GM15510 (cell line): Measurements from ENCODE around the gene BRSK2.

ENCODE experiments used
- POLR2A ChIP-seq: IDR thresholded peaks from 3 replicates; pipeline ENCODE4 v1.6.1; 2011; ENCODE audit warnings: borderline replicate concordance; ENCODE audit not compliant: insufficient read length; ENCODE audit errors: extremely low read depth

Gene BRSK2

DNA sequence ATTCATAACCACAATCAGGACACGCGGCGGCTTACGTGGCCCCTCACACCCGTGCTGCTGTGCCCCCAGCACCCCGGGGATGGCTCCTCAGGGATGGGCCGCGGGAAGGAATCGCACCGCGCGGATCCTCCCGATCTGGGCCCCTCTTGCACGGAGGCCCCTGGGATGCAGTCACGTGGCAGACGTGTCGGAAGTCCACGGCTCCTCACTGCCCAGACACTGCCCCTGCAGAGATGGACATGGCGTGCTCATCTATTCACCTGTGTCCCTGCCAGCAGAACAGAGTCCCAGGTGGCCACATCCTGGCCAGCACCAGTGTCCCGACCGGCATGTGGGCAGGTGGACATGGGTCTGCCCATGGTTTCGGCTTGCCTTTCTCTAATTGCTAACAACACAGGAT is 84.1 kb downstream of the BRSK2 start:
- TF ChIP-seq POLR2A: no peak

- TF ChIP-seq POLR2A: no peak
Measured at GRCh38 chr11:1475841-1476240, 86.1 kb downstream of the BRSK2 start.

- TF ChIP-seq POLR2A: no peak
Measured at GRCh38 chr11:1476940-1477736, 87.4 kb downstream of the BRSK2 start.

- TF ChIP-seq POLR2A: no peak
Measured at GRCh38 chr11:1478011-1478410, 88.3 kb downstream of the BRSK2 start.

DNA sequence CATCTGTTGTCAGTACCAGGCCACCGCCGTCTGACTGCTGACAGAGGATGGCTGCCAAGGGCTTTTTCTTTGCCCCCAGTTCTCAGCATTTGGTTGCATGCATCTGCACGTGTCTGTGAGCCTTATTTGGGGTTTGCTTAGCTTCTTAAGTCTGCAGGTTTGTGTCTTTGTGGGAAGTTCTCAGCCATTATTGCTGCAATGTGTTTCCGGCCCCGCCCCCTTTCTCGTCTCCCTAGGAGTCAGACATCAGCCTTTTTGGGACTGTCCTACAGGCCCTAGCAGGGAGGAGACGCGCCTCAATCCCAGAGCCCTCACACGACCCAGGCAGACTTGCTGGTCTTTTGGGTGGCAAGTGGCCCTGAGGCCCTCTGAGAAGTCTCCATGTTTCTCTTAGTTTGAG is 88.8 kb downstream of the BRSK2 start:
- TF ChIP-seq POLR2A: no peak

GRCh38 chr11:1479006-1479677 is 89.4 kb downstream of the BRSK2 start:
- TF ChIP-seq POLR2A: no peak

- TF ChIP-seq POLR2A: no peak
Measured at GRCh38 chr11:1479678-1480118, 90.0 kb downstream of the BRSK2 start.

DNA sequence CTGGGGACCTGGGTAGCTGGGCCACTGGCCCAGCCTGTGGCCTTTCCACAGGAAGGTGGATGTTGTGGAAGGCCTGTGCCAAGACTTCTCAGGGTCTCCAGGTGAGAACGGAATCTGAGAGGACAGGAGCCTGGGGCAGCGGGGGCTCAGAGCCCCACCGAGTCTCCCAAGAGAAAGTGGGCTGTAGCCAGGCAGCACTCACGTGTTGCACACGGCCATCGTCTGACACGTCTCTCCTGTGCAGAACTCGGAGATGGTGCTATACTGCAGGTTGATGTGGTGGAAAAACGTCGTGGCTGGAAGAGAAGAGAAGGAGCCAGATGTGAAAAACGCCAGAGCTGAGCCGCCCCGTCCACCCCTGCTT is 90.4 kb downstream of the BRSK2 start:
- TF ChIP-seq POLR2A: no peak

GRCh38 chr11:1480555-1481482 is 91.1 kb downstream of the BRSK2 start:
- TF ChIP-seq POLR2A: no peak

DNA sequence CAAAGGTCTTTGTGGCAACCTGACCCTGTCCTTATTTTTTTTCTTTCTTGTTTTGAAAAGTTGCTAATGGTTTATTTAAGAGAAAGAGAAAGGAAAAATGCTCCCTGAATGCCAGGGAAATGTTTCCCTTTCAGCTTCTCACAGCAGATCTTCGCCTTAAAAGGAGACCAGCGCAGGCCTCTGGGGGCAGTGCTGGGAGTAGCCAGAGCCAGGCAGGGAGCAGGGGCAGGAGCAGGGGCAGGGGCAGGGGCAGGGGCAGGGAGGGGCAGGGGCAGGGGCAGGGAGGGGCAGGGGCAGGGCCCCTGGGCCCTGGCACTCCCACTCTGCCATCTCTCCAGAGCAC is 91.7 kb downstream of the BRSK2 start:
- TF ChIP-seq POLR2A: no peak

GRCh38 chr11:1481861-1482441 is 92.2 kb downstream of the BRSK2 start:
- no peak for TF ChIP-seq POLR2A

GRCh38 chr11:1482581-1483444 is 93.1 kb downstream of the BRSK2 start:
- no peak for TF ChIP-seq POLR2A

DNA sequence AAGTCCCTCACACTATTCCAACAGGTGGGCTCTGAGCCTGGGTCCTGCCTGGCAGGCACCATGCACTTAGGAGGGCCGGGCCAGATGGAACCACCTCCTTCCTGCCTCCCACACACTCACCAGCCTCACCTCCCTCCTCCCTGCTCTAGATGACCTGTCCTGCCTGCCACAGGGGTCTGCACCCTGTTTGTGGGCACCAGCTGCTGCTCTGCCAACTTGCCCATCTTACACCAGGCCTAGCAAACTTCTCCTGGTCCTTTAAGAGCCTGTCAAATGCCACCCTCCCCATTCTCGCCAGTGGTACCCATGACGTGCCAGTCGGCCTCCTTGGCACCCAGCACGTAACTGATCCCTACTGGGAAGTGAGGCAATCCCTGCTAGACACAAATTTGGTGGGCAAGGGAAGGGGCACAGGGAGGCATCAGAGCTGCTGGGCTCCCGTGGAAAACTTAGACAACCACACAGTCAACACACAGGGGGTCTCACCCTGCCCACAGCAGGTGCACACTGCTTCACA is 93.8 kb downstream of the BRSK2 start:
- no peak for TF ChIP-seq POLR2A
